HepG2 (cell line): ENCODE results near the gene WDR93. TPM values are rescaled to one million over a fixed set of nuclear protein-coding genes. Genes with fewer than 3 reads are reported as not detected.
A peak's percentile ranks its signal among the peaks of the same experiment; 100 is the strongest.

Experiments used
- ATAC-seq: fragments of 200-7000 bp; cut with Tn5 transposase; 3 replicates; pipeline ENCODE4 v1.9.1; 2020; ENCODE audit warnings: mild to moderate bottlenecking, moderate library complexity
- BruUV-seq: library from RNA; stranded (reverse); fragments of 400-500 nt; replicated peaks from 2 replicates; lab custom pipeline; 2021; lab: Mats Ljungman, UMichigan
- CTCF ChIA-PET: fragments of 300-600 bp; formaldehyde crosslinking; extraction: SDS; loops from one replicate; lab custom pipeline; 2021; ENCODE audit warnings: low total read pairs, inconsistent platforms, low intra/inter-chr PET ratio; lab: Yijun Ruan, JAX
- POLR2A ChIA-PET: fragments of 350-600 bp; sonication (Branson Sonifier 250); formaldehyde crosslinking; loops from one replicate; lab custom pipeline; 2020; ENCODE audit warnings: antibody characterized with exemption, inconsistent platforms; lab: Yijun Ruan, JAX
- DNase-seq: peaks from one replicate; pipeline ENCODE4 v3.0.0-alpha.2; 2015; ENCODE audit warnings: low spot score
- FAIRE-seq: peaks from 3 replicates; lab custom pipeline; 2011; peaks lifted over from hg19 to GRCh38; lab: Jason Lieb, UNC
- H2AFZ ChIP-seq: one replicate; pipeline ENCODE4 v1.6.1; 2011; ENCODE audit warnings: low read length, inconsistent platforms
- H3K27ac ChIP-seq: fragments of 300-600 bp; 3 replicates; pipeline ENCODE4 v1.8.0; 2011; ENCODE audit warnings: mixed run types, mild to moderate bottlenecking, mixed read lengths, low read length, inconsistent platforms; ENCODE audit not compliant: insufficient read depth; ENCODE audit errors: extremely low read length
- H3K27me3 ChIP-seq, 2 experiments: fragments of 200-600 bp in 1 of 2; 2 replicates in 1 of 2; 3 replicates in 1 of 2; pipeline versions ENCODE4 v1.6.0 to v1.8.0; 2011; ENCODE audit warnings: low read length in 2 of 2, mild to moderate bottlenecking in 2 of 2, moderate library complexity in 2 of 2, inconsistent platforms in 1 of 2; ENCODE audit not compliant: insufficient read depth in 2 of 2, control insufficient read depth in 1 of 2
- H3K36me3 ChIP-seq, 2 experiments: fragments of 200-600 bp in 1 of 2; replicated peaks in 1 of 2; 2 replicates in 1 of 2; 3 replicates in 1 of 2; pipeline versions ENCODE4 v1.5.1 to v1.8.0; 2011; ENCODE audit warnings: low read length in 2 of 2, inconsistent platforms in 1 of 2; ENCODE audit not compliant: insufficient read depth in 2 of 2, control insufficient read depth in 1 of 2
- H3K4me1 ChIP-seq: 2 replicates; pipeline ENCODE4 v1.5.1; 2012; ENCODE audit warnings: low read length, inconsistent platforms; ENCODE audit not compliant: insufficient read depth
- H3K4me2 ChIP-seq: 2 replicates; pipeline ENCODE4 v1.6.0; 2011; ENCODE audit warnings: low read depth, low read length, inconsistent platforms
- H3K4me3 ChIP-seq, 3 experiments: fragments of 200-600 bp in 1 of 3; sonication (generic), shearing (Covaris generic) in 1 of 3; replicated peaks in 1 of 3; 2 replicates each; pipeline ENCODE4 v1.5.1; 2011 to 2016; ENCODE audit warnings: low read length in 3 of 3, inconsistent platforms in 2 of 3, low read depth in 2 of 3, mild to moderate bottlenecking in 2 of 3, control low read depth in 1 of 3, mixed read lengths in 1 of 3; ENCODE audit not compliant: insufficient read depth in 1 of 3
- H3K79me2 ChIP-seq: one replicate; pipeline ENCODE4 v1.6.1; 2011; ENCODE audit warnings: low read length, inconsistent platforms; ENCODE audit not compliant: insufficient read depth
- H3K9ac ChIP-seq: 2 replicates; pipeline ENCODE4 v1.6.0; 2011; ENCODE audit warnings: mild to moderate bottlenecking, low read depth, low read length, inconsistent platforms; ENCODE audit not compliant: insufficient read depth
- H3K9me3 ChIP-seq: 2 replicates; pipeline ENCODE4 v1.5.1; 2012; ENCODE audit warnings: mild to moderate bottlenecking, low read length
- H4K20me1 ChIP-seq: 2 replicates; pipeline ENCODE4 v1.6.0; 2011; ENCODE audit warnings: inconsistent platforms, mild to moderate bottlenecking, low read length, moderate library complexity; ENCODE audit not compliant: insufficient read depth
- GFI1 ChIP-seq: sonication (generic); formaldehyde crosslinking; IDR thresholded peaks from 2 replicates; pipeline ENCODE4 v1.5.0; 2020; ENCODE audit warnings: missing genetic modification reagents, mild to moderate bottlenecking, borderline replicate concordance
- KDM3A ChIP-seq: IDR thresholded peaks from 2 replicates; pipeline ENCODE4 v1.6.1; 2018; ENCODE audit warnings: low read depth, missing compliant biosample characterization
- KLF12 ChIP-seq: sonication (generic); formaldehyde crosslinking; IDR thresholded peaks from 2 replicates; pipeline ENCODE4 v1.4.0; 2020; ENCODE audit warnings: missing genetic modification reagents, borderline replicate concordance
- TERF1 ChIP-seq: sonication (generic); formaldehyde crosslinking; IDR thresholded peaks from 2 replicates; pipeline ENCODE4 v1.8.0; 2022; ENCODE audit warnings: mild to moderate bottlenecking, missing genetic modification reagents, moderate library complexity
- THAP8 ChIP-seq: sonication (generic); formaldehyde crosslinking; IDR thresholded peaks from 2 replicates; pipeline ENCODE4 v1.5.1; 2020; ENCODE audit warnings: missing genetic modification reagents, mild to moderate bottlenecking, borderline replicate concordance
- TRIM22 ChIP-seq: fragments of 450-650 bp; IDR thresholded peaks from 2 replicates; pipeline ENCODE4 v1.6.1; 2017
- ZNF263 ChIP-seq: sonication (generic); formaldehyde crosslinking; IDR thresholded peaks from 2 replicates; pipeline ENCODE4 v1.4.0; 2020; ENCODE audit warnings: missing genetic modification reagents
- ZNF557 ChIP-seq: sonication (generic); formaldehyde crosslinking; IDR thresholded peaks from 2 replicates; pipeline ENCODE4 v1.4.0; 2020; ENCODE audit warnings: missing genetic modification reagents
- ZNF619 ChIP-seq: sonication (generic); formaldehyde crosslinking; IDR thresholded peaks from 2 replicates; pipeline ENCODE4 v1.4.0; 2020; ENCODE audit warnings: mild to moderate bottlenecking, missing genetic modification reagents
- ZNF710 ChIP-seq: sonication (generic); formaldehyde crosslinking; IDR thresholded peaks from 2 replicates; pipeline ENCODE4 v1.5.0; 2020; ENCODE audit warnings: mild to moderate bottlenecking, missing genetic modification reagents, borderline replicate concordance
- ZNF770 ChIP-seq: sonication (generic); formaldehyde crosslinking; IDR thresholded peaks from 2 replicates; pipeline ENCODE4 v1.5.0; 2020; ENCODE audit warnings: mild to moderate bottlenecking, missing genetic modification reagents
- ZNF777 ChIP-seq: sonication (generic); formaldehyde crosslinking; IDR thresholded peaks from 2 replicates; pipeline ENCODE4 v1.4.0; 2020; ENCODE audit warnings: missing genetic modification reagents
- WGBS: methylation state at CpG from one replicate; pipeline ENCODE4 v1.1.6; 2017; ENCODE audit warnings: low lambda C conversion rate; 5-methylcytosine and 5-hydroxymethylcytosine counted together
- in situ Hi-C: cut with HindIII; loops from 2 replicates; pipeline ENCODE4 v1.10.0; 2017; ENCODE audit warnings: low pct_unique_long_range_greater_than_20kb; ENCODE audit not compliant: extremely low pct_ligation_motif_present
- intact Hi-C: fragments of 100-400 bp; cut with micrococcal nuclease; formaldehyde crosslinking; loops from one replicate; pipeline ENCODE4 v1.10.0; 2022; ENCODE audit not compliant: unreplicated experiment
- polyA plus RNA-seq, 8 experiments: library from polyadenylated mRNA; depleted of rRNA in 3 of 8; stranded (reverse) in 7 of 8; unstranded in 1 of 8; fragments of >200 nt; fragmentation: Illumina TruSeq in 4 of 8; extraction: Trizol in 4 of 8; gene quantifications; 2 replicates each; pipeline versions ENCODE4 v1.2.1 to v1.2.3, GENCODE V29; 2011 to 2016; ENCODE audit warnings: low read depth in 4 of 8, missing spikeins in 1 of 8, mixed read lengths in 1 of 8; ENCODE audit not compliant: insufficient read depth in 1 of 8
- total RNA-seq, 5 experiments: library from RNA; depleted of rRNA; stranded (reverse); fragments of >200 nt; fragmentation: Illumina TruSeq; extraction: Trizol; gene quantifications; 2 replicates each; pipeline ENCODE4 v1.2.3, GENCODE V29; 2016; ENCODE audit warnings: low read depth in 1 of 5

Gene WDR93
- total and polyA plus RNA-seq, 2 of the 13 experiments (the other 11 are each of a cell fraction or from before 2014, with no cell fraction given) = 0.07 TPM; not detected in 1

- TF ChIP-seq TERF1 = no peak
- no peak for TF ChIP-seq ZNF777 (CRISPR knock-in tag)
- no peak for TF ChIP-seq ZNF619 (CRISPR knock-in tag)
- no peak for TF ChIP-seq KLF12 (CRISPR knock-in tag)
- TF ChIP-seq ZNF557 (CRISPR knock-in tag) = no peak
- TF ChIP-seq GFI1 (CRISPR knock-in tag) = no peak
- TF ChIP-seq TRIM22 = no peak
Observed at GRCh38 chr15:89754361-89755154, 63.9 kb downstream of the WDR93 start (continued).

- 23% methylated on average over 4 of the region's 4 CpGs for WGBS
- Histone ChIP-seq H3K9ac (no peak overlapping the region), H4K20me1 (no peaks in the 10 kb centered on the region), H3K27me3 (peaks cover 10 to 32% of the 10 kb centered on the region in 2 experiments), H3K36me3 (no peaks in the 10 kb centered on the region), H3K9me3 (no peaks in the 10 kb centered on the region), H3K79me2 (no peaks in the 10 kb centered on the region), H3K4me3 (no peak overlapping the region), H3K4me1 (peaks cover 48% of the 10 kb centered on the region), H2AFZ (no peak overlapping the region), H3K27ac (no peak overlapping the region), H3K4me2 (no peak overlapping the region)
- intact Hi-C loops (no loop called here), in situ Hi-C loops (loop anchor here (5.0 kb wide), 1 partner anchor 122 kb away; no protein-coding TSS in a partner anchor)
- ATAC-seq (no peak), FAIRE-seq (no peak), DNase-seq (no peak)
- POLR2A ChIA-PET = no interaction called here
- CTCF ChIA-PET = no interaction called here
- TF ChIP-seq KDM3A (CRISPR knock-in tag) (no peak), ZNF710 (CRISPR knock-in tag) (no peak), THAP8 (CRISPR knock-in tag) (no peak), ZNF263 (CRISPR knock-in tag) (0 out of 2 replicates have a peak, but pooled peaks have one; percentile 21), ZNF770 (CRISPR knock-in tag) (peak; percentile 21; the same call in 1 of the 2 replicates)
- BruUV-seq = no TSS peak
Observed at GRCh38 chr15:89755701-89756100, 65.1 kb downstream of the WDR93 start.
